ENCODE data around the gene SH3GL3. TPM values are rescaled to one million over a fixed set of nuclear protein-coding genes. Genes with fewer than 3 reads are reported as not detected.

The SH3GL3 gene
- total RNA-seq, 2 experiments from 2014 or later = not detected

DNA sequence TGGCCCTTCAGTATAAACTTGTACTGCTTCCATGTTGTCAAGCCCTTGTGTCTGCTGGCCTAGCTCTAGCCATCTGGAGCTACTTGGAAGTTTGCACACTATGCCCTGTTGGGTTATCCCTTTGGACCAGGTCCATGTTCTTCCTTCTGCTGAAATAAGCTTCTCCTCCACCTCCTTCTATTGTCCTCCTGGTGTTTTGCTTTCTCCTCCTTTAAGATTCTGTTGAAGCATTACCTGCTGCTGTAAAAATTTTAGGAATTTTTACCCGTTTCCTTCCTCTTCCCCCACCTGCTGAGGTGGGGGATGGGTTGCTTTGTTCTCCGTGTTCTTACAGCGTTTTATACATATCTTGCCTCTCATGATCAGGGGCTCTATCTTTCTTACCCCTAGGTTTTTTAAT is 51.7 kb downstream of the SH3GL3 start:
- CTCF ChIA-PET (ENCODE audit: unreplicated experiment) = no interaction called here
- no peak for DNase-seq (ENCODE audit: low spot score)
- H3K4me2 ChIP-seq (ENCODE audit: low read length) = no peak overlapping the region
- H2AFZ ChIP-seq (ENCODE audit: low read length) = no peak overlapping the region
- no peaks in the 10 kb centered on the region for H3K79me2 ChIP-seq (ENCODE audit: insufficient read depth, low read depth, low read length)
- POLR2A ChIA-PET = no interaction called here
- no peak for TF ChIP-seq EZH2phosphoT487 (IDR thresholded peaks at IDR 0.05; ENCODE audit: borderline replicate concordance, low read depth, low read length)
- TF ChIP-seq, protein P1, sequence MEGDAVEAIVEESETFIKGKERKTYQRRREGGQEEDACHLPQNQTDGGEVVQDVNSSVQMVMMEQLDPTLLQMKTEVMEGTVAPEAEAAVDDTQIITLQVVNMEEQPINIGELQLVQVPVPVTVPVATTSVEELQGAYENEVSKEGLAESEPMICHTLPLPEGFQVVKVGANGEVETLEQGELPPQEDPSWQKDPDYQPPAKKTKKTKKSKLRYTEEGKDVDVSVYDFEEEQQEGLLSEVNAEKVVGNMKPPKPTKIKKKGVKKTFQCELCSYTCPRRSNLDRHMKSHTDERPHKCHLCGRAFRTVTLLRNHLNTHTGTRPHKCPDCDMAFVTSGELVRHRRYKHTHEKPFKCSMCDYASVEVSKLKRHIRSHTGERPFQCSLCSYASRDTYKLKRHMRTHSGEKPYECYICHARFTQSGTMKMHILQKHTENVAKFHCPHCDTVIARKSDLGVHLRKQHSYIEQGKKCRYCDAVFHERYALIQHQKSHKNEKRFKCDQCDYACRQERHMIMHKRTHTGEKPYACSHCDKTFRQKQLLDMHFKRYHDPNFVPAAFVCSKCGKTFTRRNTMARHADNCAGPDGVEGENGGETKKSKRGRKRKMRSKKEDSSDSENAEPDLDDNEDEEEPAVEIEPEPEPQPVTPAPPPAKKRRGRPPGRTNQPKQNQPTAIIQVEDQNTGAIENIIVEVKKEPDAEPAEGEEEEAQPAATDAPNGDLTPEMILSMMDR (conservative IDR thresholded peaks at IDR 0.05; ENCODE audit: low read length) = no peak
- no peaks in the 10 kb centered on the region for H3K36me3 ChIP-seq (ENCODE audit: insufficient read depth, low read length)
- H3K4me3 ChIP-seq (ENCODE audit: low read depth, low read length, poor library complexity, severe bottlenecking) = no peak overlapping the region
- H3K4me1 ChIP-seq (ENCODE audit: insufficient read depth, low read length, poor library complexity, severe bottlenecking) = no peaks in the 10 kb centered on the region
- no peaks in the 10 kb centered on the region for H3K9me3 ChIP-seq (ENCODE audit: low read length)
- H4K20me1 ChIP-seq (ENCODE audit: insufficient read depth, low read length) = no peaks in the 10 kb centered on the region
- BruUV-seq (replicated peaks) = no TSS peak
- no peaks in the 10 kb centered on the region for H3K9me2 ChIP-seq (ENCODE audit: insufficient read depth, low read length)
- intact Hi-C loops (cut with micrococcal nuclease; ENCODE audit: unreplicated experiment) = no loop called here
- H3K27ac ChIP-seq (ENCODE audit: low read depth, low read length, poor library complexity, severe bottlenecking) = no peak overlapping the region

DNA sequence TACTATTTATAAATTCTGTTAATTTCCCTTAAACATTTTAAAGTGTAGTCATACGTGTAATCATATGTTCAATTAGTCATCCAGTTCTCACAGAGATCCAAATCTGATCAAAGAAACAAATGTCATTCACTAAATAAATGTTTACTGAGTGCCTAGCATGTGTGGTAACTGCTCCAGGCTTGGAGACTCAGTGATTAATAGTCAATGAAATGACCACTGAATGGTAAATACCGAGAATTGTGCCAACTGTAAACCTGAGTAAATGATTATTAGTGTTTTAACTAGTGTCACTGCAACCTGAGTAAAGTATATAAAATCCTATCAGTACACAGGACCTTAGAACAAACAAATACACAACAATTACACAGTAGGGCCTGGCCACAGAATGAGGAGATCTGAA is 52.3 kb downstream of the SH3GL3 start:
- Histone ChIP-seq H3K4me1 (ENCODE audit: insufficient read depth, low read length, poor library complexity, severe bottlenecking) (no peaks in the 10 kb centered on the region), H3K9me2 (ENCODE audit: insufficient read depth, low read length) (no peaks in the 10 kb centered on the region), H3K9me3 (ENCODE audit: low read length) (no peaks in the 10 kb centered on the region), H3K79me2 (ENCODE audit: insufficient read depth, low read depth, low read length) (no peaks in the 10 kb centered on the region), H4K20me1 (ENCODE audit: insufficient read depth, low read length) (no peaks in the 10 kb centered on the region), H3K36me3 (ENCODE audit: insufficient read depth, low read length) (no peaks in the 10 kb centered on the region), H2AFZ (ENCODE audit: low read length) (no peak overlapping the region), H3K4me3 (ENCODE audit: low read depth, low read length, poor library complexity, severe bottlenecking) (no peak overlapping the region), H3K27ac (ENCODE audit: low read depth, low read length, poor library complexity, severe bottlenecking) (no peak overlapping the region), H3K4me2 (ENCODE audit: low read length) (no peak overlapping the region)
- BruUV-seq (replicated peaks) = no TSS peak
- intact Hi-C loops (cut with micrococcal nuclease; ENCODE audit: unreplicated experiment) = no loop called here
- TF ChIP-seq, protein P1 (conservative IDR thresholded peaks at IDR 0.05; ENCODE audit: low read length) = no peak
- TF ChIP-seq EZH2phosphoT487 (IDR thresholded peaks at IDR 0.05; ENCODE audit: borderline replicate concordance, low read depth, low read length) = no peak
- ChIA-PET POLR2A (no interaction called here), CTCF (ENCODE audit: unreplicated experiment) (no interaction called here)
- no peak for DNase-seq (ENCODE audit: low spot score)

DNA sequence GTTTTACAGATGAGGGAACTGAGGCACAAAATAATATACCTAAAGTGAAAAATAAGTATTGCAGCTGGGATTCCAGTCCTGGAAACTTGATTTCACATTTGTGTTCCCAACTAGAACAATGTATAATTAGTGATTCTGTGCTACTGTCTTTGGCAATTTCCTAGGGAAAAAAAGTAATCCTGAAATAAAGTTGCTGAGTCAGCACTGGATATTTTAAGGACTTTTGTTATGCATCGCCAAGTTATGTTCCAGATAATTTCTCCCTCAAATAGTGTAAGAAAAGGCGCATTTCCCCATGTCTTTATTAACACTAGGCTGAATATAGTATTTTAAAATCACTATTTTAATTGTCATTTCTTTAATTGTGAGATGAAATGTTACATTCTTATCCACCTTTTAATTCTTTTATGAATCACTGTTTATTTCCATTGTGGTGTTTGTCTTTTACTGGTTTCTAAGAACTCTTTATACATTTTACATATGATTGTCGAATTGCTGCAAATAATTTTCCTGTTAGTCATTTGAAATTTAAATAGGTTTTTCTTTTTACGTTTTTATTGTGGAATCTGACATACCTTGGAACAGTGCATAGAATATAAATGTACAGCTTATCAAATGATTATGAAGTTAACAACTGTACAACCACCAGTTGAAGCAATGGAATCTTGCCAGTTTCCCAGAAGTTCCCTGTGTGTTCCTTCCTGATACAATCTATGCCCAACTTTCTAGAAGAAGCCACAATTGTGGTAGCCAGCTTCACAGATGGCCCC is 56.6 kb downstream of the SH3GL3 start:
- Histone ChIP-seq H3K4me3 (ENCODE audit: low read depth, low read length, poor library complexity, severe bottlenecking) (no peak overlapping the region), H3K4me2 (ENCODE audit: low read length) (no peak overlapping the region), H3K79me2 (ENCODE audit: insufficient read depth, low read depth, low read length) (no peaks in the 10 kb centered on the region), H4K20me1 (ENCODE audit: insufficient read depth, low read length) (no peaks in the 10 kb centered on the region), H3K4me1 (ENCODE audit: insufficient read depth, low read length, poor library complexity, severe bottlenecking) (no peaks in the 10 kb centered on the region), H3K9me3 (ENCODE audit: low read length) (no peaks in the 10 kb centered on the region), H3K9me2 (ENCODE audit: insufficient read depth, low read length) (no peaks in the 10 kb centered on the region), H3K27ac (ENCODE audit: low read depth, low read length, poor library complexity, severe bottlenecking) (no peak overlapping the region), H3K36me3 (ENCODE audit: insufficient read depth, low read length) (no peaks in the 10 kb centered on the region), H2AFZ (ENCODE audit: low read length) (no peak overlapping the region)
- TF ChIP-seq, protein P1 (conservative IDR thresholded peaks at IDR 0.05; ENCODE audit: low read length) = no peak
- no peak for TF ChIP-seq EZH2phosphoT487 (IDR thresholded peaks at IDR 0.05; ENCODE audit: borderline replicate concordance, low read depth, low read length)
- no TSS peak for BruUV-seq (replicated peaks)
- CTCF ChIA-PET (ENCODE audit: unreplicated experiment) = no interaction called here
- intact Hi-C loops (cut with micrococcal nuclease; ENCODE audit: unreplicated experiment) = no loop called here
- no peak for DNase-seq (ENCODE audit: low spot score)
- POLR2A ChIA-PET = no interaction called here

Measured in OCI-LY7 (cell line).